A673 (cell line): Measurements from ENCODE around the gene PLEKHG3. TPM values are rescaled to one million over a fixed set of nuclear protein-coding genes. Genes with fewer than 3 reads are reported as not detected.

Source experiments
- BruUV-seq: library from RNA; stranded (reverse); fragments of 400-500 nt; replicated peaks from 2 replicates; lab custom pipeline; 2021; lab: Mats Ljungman, UMichigan
- CTCF ChIA-PET: fragments of 300-600 bp; sonication (Branson Sonifier 250); formaldehyde crosslinking; loops from one replicate; lab custom pipeline; 2022; ENCODE audit warnings: antibody characterized with exemption; lab: Charles Lee
- POLR2A ChIA-PET: fragments of 300-600 bp; sonication (Branson Sonifier 250); formaldehyde crosslinking; loops from one replicate; lab custom pipeline; 2022; ENCODE audit warnings: antibody characterized with exemption; ENCODE audit not compliant: low non-redundant PET; lab: Charles Lee
- DNase-seq: peaks from one replicate; pipeline ENCODE4 v3.0.0-alpha.2; 2015; ENCODE audit warnings: low spot score
- H3K27ac ChIP-seq: fragments of 200-600 bp; sonication (generic); 2 replicates; pipeline ENCODE4 v1.5.1; 2016; ENCODE audit warnings: mixed run types, low read depth, mild to moderate bottlenecking, mixed read lengths, antibody characterized with exemption, low read length; ENCODE audit not compliant: poor library complexity, severe bottlenecking
- H3K27me3 ChIP-seq: fragments of 200-600 bp; sonication (generic); replicated peaks from 2 replicates; pipeline ENCODE4 v1.6.1; 2017; ENCODE audit warnings: mixed run types, low read depth, mild to moderate bottlenecking, mixed read lengths, antibody characterized with exemption, low read length; ENCODE audit not compliant: insufficient read depth, poor library complexity
- H3K36me3 ChIP-seq: fragments of 200-600 bp; sonication (generic); 2 replicates; pipeline ENCODE4 v1.6.1; 2016; ENCODE audit warnings: mixed run types, mild to moderate bottlenecking, mixed read lengths, antibody characterized with exemption, low read length; ENCODE audit not compliant: insufficient read depth, poor library complexity, severe bottlenecking
- H3K4me1 ChIP-seq: fragments of 200-600 bp; sonication (generic); 2 replicates; pipeline ENCODE4 v1.6.1; 2017; ENCODE audit warnings: mixed run types, mild to moderate bottlenecking, mixed read lengths, antibody characterized with exemption, low read length; ENCODE audit not compliant: insufficient read depth, poor library complexity, severe bottlenecking
- H3K4me3 ChIP-seq: fragments of 200-600 bp; sonication (generic); 2 replicates; pipeline ENCODE4 v1.5.1; 2016; ENCODE audit warnings: low read depth, mixed run types, mild to moderate bottlenecking, mixed read lengths, low read length; ENCODE audit not compliant: poor library complexity, severe bottlenecking
- H3K9me3 ChIP-seq: fragments of 200-600 bp; sonication (generic); 2 replicates; pipeline ENCODE4 v1.6.1; 2016; ENCODE audit warnings: mixed run types, low read depth, mild to moderate bottlenecking, mixed read lengths, antibody characterized with exemption, low read length; ENCODE audit not compliant: poor library complexity, severe bottlenecking
- EZH2 ChIP-seq: fragments of 200-600 bp; sonication (generic); IDR thresholded peaks from 2 replicates; pipeline ENCODE4 v1.6.1; 2017; ENCODE audit warnings: borderline replicate concordance, low read depth, mild to moderate bottlenecking, mixed read lengths, antibody characterized with exemption, low read length; ENCODE audit not compliant: poor library complexity, severe bottlenecking
- intact Hi-C: fragments of 100-400 bp; cut with micrococcal nuclease; formaldehyde crosslinking; loops from one replicate; pipeline ENCODE4 v1.10.0; 2022; ENCODE audit not compliant: unreplicated experiment
- total RNA-seq: library from RNA; stranded (reverse); gene quantifications from 2 replicates; pipeline ENCODE4 v1.2.3, GENCODE V29; 2021
- TF ChIP-seq, protein P1 (sequence below): fragments of 300-800, 200-600 bp; sonication (generic); conservative IDR thresholded peaks from 2 replicates; pipeline ENCODE4 v1.5.1; 2017; ENCODE audit warnings: low read depth, mild to moderate bottlenecking, antibody characterized with exemption, low read length, moderate library complexity, mixed read lengths

PLEKHG3 gene
- total RNA-seq, 1 experiment from 2014 or later = 29.6 TPM

- ChIA-PET CTCF (interaction anchor here (1.0 to 1.2 kb wide), 2 partner anchors 10 to 51 kb away, joined by 3 read pairs; no protein-coding TSS in a partner anchor), POLR2A (interaction anchor here (0.5 kb wide), 1 partner anchor 125 kb away, joined by 6 read pairs; no protein-coding TSS in a partner anchor)
- H3K27ac ChIP-seq = no peak overlapping the region
- BruUV-seq = no TSS peak
- H3K4me3 ChIP-seq = no peak overlapping the region
- H3K36me3 ChIP-seq = no peaks in the 10 kb centered on the region
- H3K4me1 ChIP-seq = no peaks in the 10 kb centered on the region
- no peak for TF ChIP-seq EZH2
- no peak for DNase-seq
- no peaks in the 10 kb centered on the region for H3K9me3 ChIP-seq
- H3K27me3 ChIP-seq = no peaks in the 10 kb centered on the region
- intact Hi-C loops = no loop called here
These were observed 68.2 kb downstream of the PLEKHG3 start for GRCh38 chr14:64772397-64772950.

- CTCF ChIA-PET = interaction anchor here (1.2 kb wide), 1 partner anchor 11 kb away, joined by 3 read pairs; no protein-coding TSS in a partner anchor
- Histone ChIP-seq H3K27ac (no peak overlapping the region), H3K9me3 (no peaks in the 10 kb centered on the region), H3K4me1 (no peaks in the 10 kb centered on the region), H3K36me3 (no peaks in the 10 kb centered on the region), H3K27me3 (no peaks in the 10 kb centered on the region), H3K4me3 (no peak overlapping the region)
- POLR2A ChIA-PET = interaction anchor here (0.5 kb wide), 1 partner anchor 126 kb away, joined by 6 read pairs; no protein-coding TSS in a partner anchor
- no peak for DNase-seq
- intact Hi-C loops = no loop called here
- BruUV-seq = no TSS peak
- TF ChIP-seq, protein P1, sequence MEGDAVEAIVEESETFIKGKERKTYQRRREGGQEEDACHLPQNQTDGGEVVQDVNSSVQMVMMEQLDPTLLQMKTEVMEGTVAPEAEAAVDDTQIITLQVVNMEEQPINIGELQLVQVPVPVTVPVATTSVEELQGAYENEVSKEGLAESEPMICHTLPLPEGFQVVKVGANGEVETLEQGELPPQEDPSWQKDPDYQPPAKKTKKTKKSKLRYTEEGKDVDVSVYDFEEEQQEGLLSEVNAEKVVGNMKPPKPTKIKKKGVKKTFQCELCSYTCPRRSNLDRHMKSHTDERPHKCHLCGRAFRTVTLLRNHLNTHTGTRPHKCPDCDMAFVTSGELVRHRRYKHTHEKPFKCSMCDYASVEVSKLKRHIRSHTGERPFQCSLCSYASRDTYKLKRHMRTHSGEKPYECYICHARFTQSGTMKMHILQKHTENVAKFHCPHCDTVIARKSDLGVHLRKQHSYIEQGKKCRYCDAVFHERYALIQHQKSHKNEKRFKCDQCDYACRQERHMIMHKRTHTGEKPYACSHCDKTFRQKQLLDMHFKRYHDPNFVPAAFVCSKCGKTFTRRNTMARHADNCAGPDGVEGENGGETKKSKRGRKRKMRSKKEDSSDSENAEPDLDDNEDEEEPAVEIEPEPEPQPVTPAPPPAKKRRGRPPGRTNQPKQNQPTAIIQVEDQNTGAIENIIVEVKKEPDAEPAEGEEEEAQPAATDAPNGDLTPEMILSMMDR = no peak
- TF ChIP-seq EZH2 = no peak
These were observed 68.8 kb downstream of the PLEKHG3 start for GRCh38 chr14:64773046-64773445.

- POLR2A ChIA-PET = no interaction called here
- no peak for DNase-seq
- Histone ChIP-seq H3K36me3 (no peaks in the 10 kb centered on the region), H3K27ac (no peak overlapping the region), H3K9me3 (no peaks in the 10 kb centered on the region), H3K4me3 (no peak overlapping the region), H3K27me3 (no peaks in the 10 kb centered on the region), H3K4me1 (no peaks in the 10 kb centered on the region)
- intact Hi-C loops = no loop called here
- BruUV-seq = no TSS peak
- CTCF ChIA-PET = interaction anchor here (1.2 kb wide), 1 partner anchor 11 kb away, joined by 3 read pairs; no protein-coding TSS in a partner anchor
- no peak for TF ChIP-seq EZH2
These were observed 69.4 kb downstream of the PLEKHG3 start for GRCh38 chr14:64773577-64773976.

GRCh38 chr14:64774272-64774671 is 70.0 kb downstream of the PLEKHG3 start:
- no peak overlapping the region for H3K27ac ChIP-seq
- intact Hi-C loops = no loop called here
- ChIA-PET POLR2A (no interaction called here), CTCF (no interaction called here)
- DNase-seq = no peak
- no peak for TF ChIP-seq EZH2
- TF ChIP-seq, protein P1 = no peak
- no TSS peak for BruUV-seq
- H3K9me3 ChIP-seq = no peaks in the 10 kb centered on the region
- H3K27me3 ChIP-seq = no peaks in the 10 kb centered on the region
- no peaks in the 10 kb centered on the region for H3K36me3 ChIP-seq
- H3K4me3 ChIP-seq = no peak overlapping the region
- H3K4me1 ChIP-seq = no peaks in the 10 kb centered on the region
